PFSK-1 (cell line): Measurements from ENCODE around the gene ADAM19.

ENCODE experiments used
- POLR2AphosphoS5 ChIP-seq: IDR thresholded peaks from 2 replicates; pipeline ENCODE4 v1.6.1; 2012; ENCODE audit warnings: low read depth, mild to moderate bottlenecking, control low read depth, low read length, moderate library complexity
- REST ChIP-seq, 2 experiments: IDR thresholded peaks; 2 replicates each; pipeline versions ENCODE4 v1.6.1 to v1.8.0; 2011 to 2012; ENCODE audit warnings: low read depth in 2 of 2, low read length in 2 of 2, control low read depth in 1 of 2, inconsistent platforms in 1 of 2, mild to moderate bottlenecking in 1 of 2, moderate library complexity in 1 of 2; ENCODE audit not compliant: insufficient read depth in 1 of 2
- SIN3A ChIP-seq: IDR thresholded peaks from 2 replicates; pipeline ENCODE4 v1.6.1; 2012; ENCODE audit warnings: mild to moderate bottlenecking, low read length, moderate library complexity, borderline replicate concordance; ENCODE audit not compliant: insufficient read depth
- TAF1 ChIP-seq: IDR thresholded peaks from 2 replicates; pipeline ENCODE4 v1.6.1; 2012; ENCODE audit warnings: low read length, control low read depth, borderline replicate concordance; ENCODE audit not compliant: insufficient read depth

DNA sequence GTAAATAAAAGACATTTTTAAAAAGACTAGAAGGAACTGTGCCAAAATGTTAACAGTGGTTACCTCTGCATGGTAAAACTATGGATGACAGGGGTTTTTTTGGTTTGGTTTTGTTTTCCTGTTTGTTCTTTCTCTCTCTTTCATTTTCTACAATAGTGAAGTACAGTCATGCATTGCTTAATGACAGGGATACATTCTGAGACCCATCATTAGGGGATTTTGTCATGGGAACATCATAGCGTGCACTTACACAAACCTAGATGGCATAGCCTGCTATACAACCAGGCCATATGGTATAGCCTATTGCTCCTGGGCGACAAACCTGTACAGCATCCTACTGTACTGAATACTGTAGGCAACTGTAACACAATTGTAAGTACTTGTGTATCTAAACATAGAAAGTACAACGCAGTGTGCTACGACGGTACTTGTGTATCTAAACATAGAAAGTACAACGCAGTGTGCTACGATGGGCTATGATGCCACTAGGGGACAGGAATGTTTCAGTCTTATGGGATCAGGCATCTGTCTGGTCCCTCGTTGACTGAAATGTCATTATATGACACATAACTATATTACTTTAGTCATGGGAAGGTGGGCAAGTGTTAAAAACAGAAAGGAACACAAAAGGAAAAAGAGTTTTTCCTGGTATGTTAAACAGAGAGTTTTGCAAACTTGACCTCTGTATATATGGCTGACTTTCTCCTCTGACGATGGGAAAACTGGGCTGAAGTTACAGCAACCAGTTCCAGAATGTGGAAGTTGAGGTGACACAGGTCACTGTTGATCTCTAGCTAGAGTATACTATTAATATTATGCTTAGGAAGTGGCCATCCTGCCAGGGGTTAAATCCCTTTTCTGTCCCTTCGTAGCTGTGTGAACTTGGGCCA, 7.4 kb upstream of the ADAM19 start:
- TF ChIP-seq TAF1 (no peak), POLR2AphosphoS5 (no peak), REST (IDR thresholded peaks at IDR 0.05; ENCODE audit: insufficient read depth in 1 of 2, low read depth in 2 of 2, low read length in 2 of 2) (no peak), SIN3A (no peak)
